Measurements from ENCODE around the gene RAB11A. TPM values are rescaled to one million over a fixed set of nuclear protein-coding genes. Genes with fewer than 3 reads are reported as not detected.

RAB11A gene
- total and polyA plus RNA-seq, 2 donors (not counting 1 experiment from before 2014, with no cell fraction given): 56.8 to 501 TPM

DNA sequence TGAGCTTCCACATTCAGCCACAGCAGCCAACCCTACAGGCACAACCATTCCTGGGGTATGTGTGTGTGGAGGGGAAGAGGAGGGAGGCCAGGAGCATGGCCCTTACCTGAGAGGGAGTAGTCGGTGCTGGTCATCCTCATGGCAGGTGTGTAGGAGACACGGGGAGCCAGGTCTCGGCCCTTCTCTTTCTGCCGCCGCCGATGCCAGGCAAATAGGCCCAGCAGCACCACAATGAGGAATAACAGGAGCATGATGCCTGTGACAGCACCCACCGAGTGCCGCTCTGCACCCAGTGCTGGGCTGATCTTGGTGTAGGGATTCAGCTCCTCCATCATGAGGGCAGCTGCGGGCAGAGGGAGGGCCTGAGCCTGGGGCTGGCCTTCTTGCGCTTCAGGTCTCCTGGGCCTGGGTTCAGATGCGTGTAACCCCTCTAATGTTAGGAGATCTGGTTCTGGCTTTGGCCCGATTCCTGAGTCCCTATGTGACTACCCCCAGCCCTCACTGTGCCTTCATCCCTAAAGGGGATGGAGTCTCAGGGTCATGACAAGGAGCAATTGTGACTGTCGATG is 44.4 kb downstream of the RAB11A start:
- no peak for DNase-seq (ENCODE audit: low read depth in 2 of 2)
- no peak overlapping the region for H3K4me2 ChIP-seq (ENCODE audit: extremely low read depth, insufficient read depth, low read length)
- TF ChIP-seq, protein P1, sequence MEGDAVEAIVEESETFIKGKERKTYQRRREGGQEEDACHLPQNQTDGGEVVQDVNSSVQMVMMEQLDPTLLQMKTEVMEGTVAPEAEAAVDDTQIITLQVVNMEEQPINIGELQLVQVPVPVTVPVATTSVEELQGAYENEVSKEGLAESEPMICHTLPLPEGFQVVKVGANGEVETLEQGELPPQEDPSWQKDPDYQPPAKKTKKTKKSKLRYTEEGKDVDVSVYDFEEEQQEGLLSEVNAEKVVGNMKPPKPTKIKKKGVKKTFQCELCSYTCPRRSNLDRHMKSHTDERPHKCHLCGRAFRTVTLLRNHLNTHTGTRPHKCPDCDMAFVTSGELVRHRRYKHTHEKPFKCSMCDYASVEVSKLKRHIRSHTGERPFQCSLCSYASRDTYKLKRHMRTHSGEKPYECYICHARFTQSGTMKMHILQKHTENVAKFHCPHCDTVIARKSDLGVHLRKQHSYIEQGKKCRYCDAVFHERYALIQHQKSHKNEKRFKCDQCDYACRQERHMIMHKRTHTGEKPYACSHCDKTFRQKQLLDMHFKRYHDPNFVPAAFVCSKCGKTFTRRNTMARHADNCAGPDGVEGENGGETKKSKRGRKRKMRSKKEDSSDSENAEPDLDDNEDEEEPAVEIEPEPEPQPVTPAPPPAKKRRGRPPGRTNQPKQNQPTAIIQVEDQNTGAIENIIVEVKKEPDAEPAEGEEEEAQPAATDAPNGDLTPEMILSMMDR (conservative IDR thresholded peaks at IDR 0.05 in 1 of 2, IDR thresholded peaks at IDR 0.05 in 1 of 2; ENCODE audit: low read depth in 1 of 2, low read length in 2 of 2): no peak
- no peak for TF ChIP-seq EZH2 (IDR thresholded peaks at IDR 0.05; ENCODE audit: low read length, missing control alignments)

DNA sequence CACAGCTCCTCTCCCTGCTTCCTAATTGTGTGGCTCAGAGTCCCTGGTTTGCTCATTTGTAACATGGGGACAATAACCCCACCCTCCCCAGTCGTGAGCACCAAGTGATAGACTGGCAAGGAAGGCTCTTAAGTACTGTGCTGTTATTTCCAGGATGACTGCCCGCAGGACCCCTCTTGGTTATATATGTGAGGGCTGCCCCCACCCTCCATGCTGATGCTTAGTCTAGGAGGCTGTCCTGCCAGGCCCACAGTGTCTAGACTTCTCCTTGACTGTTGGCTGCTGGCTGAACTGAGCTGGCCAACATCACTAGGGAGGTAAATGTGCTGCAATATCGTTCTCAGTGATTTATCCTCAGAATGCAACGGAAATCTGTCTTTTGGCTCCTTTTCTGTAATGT is 45.1 kb downstream of the RAB11A start:
- H3K79me2 ChIP-seq (ENCODE audit: control insufficient read depth, insufficient read depth, low read length): no peaks in the 10 kb centered on the region
- DNase-seq (ENCODE audit: low read depth in 2 of 2): no peak
- H3K27ac ChIP-seq (ENCODE audit: insufficient read depth, low read length): no peak overlapping the region

More for the DNA sequence above, 44.4 kb downstream of the RAB11A start:
- Histone ChIP-seq H3K79me2 (ENCODE audit: control insufficient read depth, insufficient read depth, low read length) (no peaks in the 10 kb centered on the region), H3K4me3 (replicated peaks in 1 of 4; ENCODE audit: control extremely low read depth in 1 of 4, insufficient read depth in 1 of 4, low read depth in 3 of 4, low read length in 4 of 4) (no peak overlapping the region), H3K4me1 (ENCODE audit: control insufficient read depth, extremely low read depth, insufficient read depth, low read length) (peaks cover 6% of the 10 kb centered on the region), H3K36me3 (ENCODE audit: control insufficient read depth, insufficient read depth, low read length) (no peaks in the 10 kb centered on the region), H3K27ac (ENCODE audit: insufficient read depth, low read length) (no peak overlapping the region), H3K9ac (ENCODE audit: insufficient read depth, low read length) (no peak overlapping the region), H3K27me3 (ENCODE audit: control insufficient read depth, insufficient read depth, low read length) (no peaks in the 10 kb centered on the region), H2AFZ (ENCODE audit: low read length) (no peak overlapping the region), H4K20me1 (ENCODE audit: control insufficient read depth, extremely low read depth, insufficient read depth, low read length) (no peaks in the 10 kb centered on the region), H3K9me3 (ENCODE audit: control insufficient read depth, insufficient read depth, low read depth, low read length) (no peaks in the 10 kb centered on the region)

DNA sequence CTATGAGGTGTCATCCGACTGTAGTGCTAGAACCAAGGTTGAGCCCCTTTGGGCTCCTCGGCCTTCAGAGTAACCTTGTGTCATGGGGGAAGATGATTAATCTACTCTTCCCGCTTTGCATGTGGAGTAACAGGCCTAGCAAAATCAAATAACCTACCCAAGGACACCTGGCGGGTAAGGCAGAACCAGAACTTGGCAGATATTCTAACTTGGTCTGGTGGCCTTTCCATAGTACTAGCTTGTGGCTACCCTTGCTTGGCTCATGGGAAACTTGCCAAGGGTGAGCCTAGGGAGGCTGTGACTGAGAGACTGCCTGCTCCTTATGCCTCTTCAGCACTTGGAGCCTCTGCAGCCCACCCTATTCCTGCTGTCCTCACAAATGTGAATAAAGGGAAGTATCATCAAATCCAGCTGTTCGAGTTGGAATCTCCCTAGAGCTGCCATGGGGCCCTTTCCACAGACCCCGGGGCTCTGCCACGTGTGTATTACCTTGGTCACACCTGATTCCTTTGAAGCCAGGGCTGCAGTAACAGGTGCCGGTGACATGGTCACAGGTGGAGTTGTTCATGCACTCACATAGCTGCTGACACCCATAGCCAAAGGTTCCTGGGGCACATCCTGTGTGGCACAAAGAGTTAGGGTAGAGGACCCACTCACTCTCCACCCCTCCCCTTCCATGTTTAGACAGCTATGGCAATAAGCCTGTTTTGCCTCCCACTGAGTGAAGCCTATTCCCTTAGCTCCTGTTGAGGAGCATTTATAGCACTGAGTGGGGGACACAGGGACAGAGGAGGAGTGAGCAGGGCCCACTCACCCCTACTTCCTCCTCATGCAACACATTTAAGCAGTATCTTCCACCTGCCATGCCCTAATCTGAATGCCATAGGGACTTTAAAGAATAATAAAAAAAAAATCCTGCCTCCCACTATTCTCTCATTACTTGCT is 46.0 kb downstream of the RAB11A start:
- H3K9ac ChIP-seq (ENCODE audit: insufficient read depth, low read length): no peak overlapping the region
- no peaks in the 10 kb centered on the region for H3K79me2 ChIP-seq (ENCODE audit: control insufficient read depth, insufficient read depth, low read length)
- H3K4me2 ChIP-seq (ENCODE audit: extremely low read depth, insufficient read depth, low read length): no peak overlapping the region
- H3K4me3 ChIP-seq (replicated peaks in 1 of 4; ENCODE audit: control extremely low read depth in 1 of 4, insufficient read depth in 1 of 4, low read depth in 3 of 4, low read length in 4 of 4): no peak overlapping the region
- H3K36me3 ChIP-seq (ENCODE audit: control insufficient read depth, insufficient read depth, low read length): no peaks in the 10 kb centered on the region
- H3K9me3 ChIP-seq (ENCODE audit: control insufficient read depth, insufficient read depth, low read depth, low read length): no peaks in the 10 kb centered on the region
- H3K4me1 ChIP-seq (ENCODE audit: control insufficient read depth, extremely low read depth, insufficient read depth, low read length): peaks cover 6% of the 10 kb centered on the region
- no peaks in the 10 kb centered on the region for H4K20me1 ChIP-seq (ENCODE audit: control insufficient read depth, extremely low read depth, insufficient read depth, low read length)
- no peak overlapping the region for H3K27ac ChIP-seq (ENCODE audit: insufficient read depth, low read length)
- no peak for TF ChIP-seq EZH2 (IDR thresholded peaks at IDR 0.05; ENCODE audit: low read length, missing control alignments)
- TF ChIP-seq, protein P1 (conservative IDR thresholded peaks at IDR 0.05 in 1 of 2, IDR thresholded peaks at IDR 0.05 in 1 of 2; ENCODE audit: low read depth in 1 of 2, low read length in 2 of 2): no peak
- H3K27me3 ChIP-seq (ENCODE audit: control insufficient read depth, insufficient read depth, low read length): no peaks in the 10 kb centered on the region
- no peak for DNase-seq (ENCODE audit: low read depth in 2 of 2)
- no peak overlapping the region for H2AFZ ChIP-seq (ENCODE audit: low read length)

More for the DNA sequence above, 45.1 kb downstream of the RAB11A start:
- H3K4me2 ChIP-seq (ENCODE audit: extremely low read depth, insufficient read depth, low read length): no peak overlapping the region
- H3K4me1 ChIP-seq (ENCODE audit: control insufficient read depth, extremely low read depth, insufficient read depth, low read length): peaks cover 6% of the 10 kb centered on the region
- H3K4me3 ChIP-seq (replicated peaks in 1 of 4; ENCODE audit: control extremely low read depth in 1 of 4, insufficient read depth in 1 of 4, low read depth in 3 of 4, low read length in 4 of 4): no peak overlapping the region
- H3K36me3 ChIP-seq (ENCODE audit: control insufficient read depth, insufficient read depth, low read length): no peaks in the 10 kb centered on the region
- no peaks in the 10 kb centered on the region for H3K27me3 ChIP-seq (ENCODE audit: control insufficient read depth, insufficient read depth, low read length)
- H4K20me1 ChIP-seq (ENCODE audit: control insufficient read depth, extremely low read depth, insufficient read depth, low read length): no peaks in the 10 kb centered on the region
- no peak for TF ChIP-seq EZH2 (IDR thresholded peaks at IDR 0.05; ENCODE audit: low read length, missing control alignments)
- TF ChIP-seq, protein P1 (conservative IDR thresholded peaks at IDR 0.05 in 1 of 2, IDR thresholded peaks at IDR 0.05 in 1 of 2; ENCODE audit: low read depth in 1 of 2, low read length in 2 of 2): no peak
- no peaks in the 10 kb centered on the region for H3K9me3 ChIP-seq (ENCODE audit: control insufficient read depth, insufficient read depth, low read depth, low read length)
- H3K9ac ChIP-seq (ENCODE audit: insufficient read depth, low read length): no peak overlapping the region
- no peak overlapping the region for H2AFZ ChIP-seq (ENCODE audit: low read length)

All from fibroblast of lung (primary cell).